Left renal cortex interstitium (tissue), 4 donors: ENCODE data around the gene WHRN. TPM values are rescaled to one million over a fixed set of nuclear protein-coding genes. Genes with fewer than 3 reads are reported as not detected.

ENCODE experiments used
- DNase-seq, 4 donors: peaks; one replicate each; pipeline ENCODE4 v3.0.0-alpha.2; 2013; ENCODE audit warnings: low read depth in 4 of 4, low spot score in 2 of 4, missing footprints in 1 of 4
- polyA plus RNA-seq, 4 donors: library from polyadenylated mRNA; unstranded; fragments of 120-200 nt; gene quantifications; one replicate each; pipeline ENCODE4 v1.2.1, GENCODE V29; 2013; ENCODE audit not compliant: insufficient read length in 4 of 4

WHRN gene
- polyA plus RNA-seq, 4 donors: 5.9 to 18.1 (median 10.3) TPM

DNA sequence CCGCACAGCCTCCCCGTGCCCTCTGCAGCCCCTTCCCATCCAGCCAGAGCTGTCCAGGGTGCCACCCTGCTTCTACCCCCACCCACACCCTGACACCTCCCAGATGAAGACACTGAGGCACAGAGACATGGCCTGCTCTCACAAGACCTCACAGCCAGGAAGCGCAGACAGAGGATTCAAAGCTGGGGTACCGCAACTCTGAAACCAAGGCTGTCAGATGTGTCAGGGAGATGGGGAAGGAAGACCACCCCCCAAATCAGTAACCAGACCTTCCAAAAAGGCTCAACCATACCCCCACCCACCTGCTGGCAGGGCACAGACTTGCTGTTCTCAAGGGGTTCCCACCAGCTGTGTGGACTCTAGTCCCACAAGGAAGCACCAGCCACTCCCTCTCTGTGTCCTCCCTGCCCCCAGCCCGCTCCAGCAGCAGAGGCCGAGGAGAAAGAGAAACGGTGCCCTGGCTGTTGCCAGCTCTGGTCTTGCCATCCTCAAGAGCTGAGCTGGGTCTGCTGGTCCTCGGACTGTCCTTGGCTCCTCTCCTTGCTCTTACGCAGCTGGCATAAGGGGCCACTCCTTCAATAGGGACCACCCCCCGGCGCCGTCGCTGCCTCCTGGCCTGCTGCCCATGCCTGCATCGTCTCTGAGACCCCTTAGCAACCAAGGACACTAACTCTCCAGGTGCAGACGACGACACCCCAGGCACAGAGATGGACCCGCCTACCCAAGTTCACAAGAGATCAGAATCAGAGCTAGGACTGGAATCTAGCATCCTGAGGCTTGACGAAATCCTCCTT lies 118.2 kb downstream of the WHRN start:
- DNase-seq: no peak

DNA sequence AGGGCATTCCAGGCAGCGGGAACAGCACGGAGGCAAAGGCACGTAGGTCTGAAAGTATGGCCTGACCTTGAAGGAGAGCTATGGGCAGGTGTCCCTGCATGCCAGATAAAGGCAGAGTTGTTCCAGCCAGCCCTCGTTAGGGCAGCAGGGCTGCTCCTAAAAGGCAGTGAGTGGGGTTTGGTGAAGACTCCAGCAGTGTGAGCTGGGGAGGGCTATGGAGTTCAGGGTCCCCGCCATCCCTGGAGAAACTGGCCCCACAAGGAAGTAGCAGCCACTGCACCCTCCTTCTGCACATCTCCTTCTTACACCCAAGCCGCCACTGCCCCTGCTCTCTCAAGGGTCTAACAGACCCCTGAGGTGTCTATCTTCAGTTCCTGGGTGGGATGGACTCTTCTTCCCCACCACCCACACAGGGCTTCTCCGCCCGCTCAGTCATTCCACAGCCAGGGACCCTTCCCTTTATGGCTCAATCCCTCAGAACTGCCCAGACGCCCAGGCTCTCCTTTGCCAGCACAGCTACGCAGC lies 118.8 kb downstream of the WHRN start:
- DNase-seq: no peak

DNA sequence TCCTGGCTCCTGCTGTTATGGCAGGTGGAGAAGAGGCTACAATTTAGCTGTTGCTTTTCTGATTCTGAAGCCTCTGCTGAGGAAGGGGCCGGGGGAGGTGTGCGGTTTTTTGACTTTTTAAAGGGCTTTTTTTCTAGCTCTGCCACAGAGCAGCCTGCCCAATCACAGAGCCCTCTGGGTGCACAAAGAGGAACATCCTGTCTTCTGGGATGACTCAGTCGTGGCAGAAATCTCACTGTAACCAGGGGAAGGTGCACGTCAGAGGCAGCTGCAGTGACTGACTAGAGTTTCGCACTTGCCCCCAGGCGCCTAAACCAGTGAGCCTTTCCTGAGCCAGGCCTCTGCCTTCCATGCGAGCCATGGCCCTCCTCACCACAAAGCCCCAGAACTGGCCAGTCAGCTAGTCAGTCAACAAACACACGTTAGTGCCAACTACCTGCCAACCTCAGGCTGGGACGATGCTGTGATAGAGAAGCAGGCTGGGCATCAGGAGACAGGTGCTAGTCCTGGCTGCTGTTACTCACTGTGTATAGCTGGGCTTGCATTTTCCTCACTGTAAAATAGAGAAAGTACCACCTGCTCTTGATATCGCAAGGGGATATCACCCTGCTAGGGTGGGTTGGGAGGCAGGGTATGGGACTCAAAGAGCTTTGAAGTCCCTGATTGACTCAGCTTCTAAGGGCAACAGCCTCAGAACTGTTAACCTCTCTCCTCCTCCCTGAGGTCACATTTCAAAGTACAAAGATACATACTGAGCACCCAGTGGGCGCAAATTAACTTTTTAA lies 119.7 kb downstream of the WHRN start:
- no peak for DNase-seq

DNA sequence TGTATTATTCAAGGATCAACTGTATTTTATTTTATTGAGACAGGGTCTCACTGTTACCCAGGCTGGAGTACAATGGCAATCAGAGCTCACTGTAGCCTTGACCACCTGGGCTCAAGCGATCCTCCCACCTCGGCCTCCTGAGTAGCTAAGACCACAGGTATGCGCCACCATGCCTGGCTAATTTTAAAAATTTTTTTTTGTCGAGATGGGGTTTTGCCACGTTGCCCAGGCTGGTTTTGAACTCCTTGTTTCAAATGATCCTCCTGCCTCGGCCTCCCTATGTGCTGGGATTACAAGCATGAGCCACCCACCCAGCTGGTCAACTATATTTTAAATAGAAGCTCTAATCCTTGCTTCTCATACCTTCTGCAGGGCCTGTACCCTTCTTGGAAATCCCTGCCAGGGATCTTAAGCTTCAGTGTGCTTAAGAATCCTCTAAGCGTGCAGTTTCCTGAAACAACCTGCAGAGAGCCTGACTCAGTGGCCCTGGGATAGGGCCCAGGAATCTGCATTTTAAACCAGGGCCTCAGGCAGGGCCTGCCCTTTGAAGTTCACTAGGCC lies 120.4 kb downstream of the WHRN start:
- no peak for DNase-seq

DNA sequence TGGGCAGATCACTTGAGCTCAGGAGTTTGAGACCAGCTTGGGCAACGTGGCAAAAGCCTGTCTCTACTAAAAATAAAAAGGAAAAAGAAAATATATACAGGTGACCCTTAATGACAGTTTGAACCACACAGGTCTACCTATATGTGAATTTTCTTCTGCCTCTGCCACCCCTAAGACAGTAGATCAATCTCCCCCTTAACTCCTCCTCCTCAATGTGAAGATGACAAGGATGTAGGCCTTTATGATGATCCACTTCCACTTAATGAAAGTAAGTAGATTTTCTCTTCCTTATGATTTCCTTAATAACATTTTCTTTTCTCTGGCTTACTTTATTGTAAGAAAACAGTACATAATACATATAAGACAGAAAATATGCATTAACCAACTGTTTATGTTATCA lies 120.9 kb downstream of the WHRN start:
- DNase-seq: no peak

DNA sequence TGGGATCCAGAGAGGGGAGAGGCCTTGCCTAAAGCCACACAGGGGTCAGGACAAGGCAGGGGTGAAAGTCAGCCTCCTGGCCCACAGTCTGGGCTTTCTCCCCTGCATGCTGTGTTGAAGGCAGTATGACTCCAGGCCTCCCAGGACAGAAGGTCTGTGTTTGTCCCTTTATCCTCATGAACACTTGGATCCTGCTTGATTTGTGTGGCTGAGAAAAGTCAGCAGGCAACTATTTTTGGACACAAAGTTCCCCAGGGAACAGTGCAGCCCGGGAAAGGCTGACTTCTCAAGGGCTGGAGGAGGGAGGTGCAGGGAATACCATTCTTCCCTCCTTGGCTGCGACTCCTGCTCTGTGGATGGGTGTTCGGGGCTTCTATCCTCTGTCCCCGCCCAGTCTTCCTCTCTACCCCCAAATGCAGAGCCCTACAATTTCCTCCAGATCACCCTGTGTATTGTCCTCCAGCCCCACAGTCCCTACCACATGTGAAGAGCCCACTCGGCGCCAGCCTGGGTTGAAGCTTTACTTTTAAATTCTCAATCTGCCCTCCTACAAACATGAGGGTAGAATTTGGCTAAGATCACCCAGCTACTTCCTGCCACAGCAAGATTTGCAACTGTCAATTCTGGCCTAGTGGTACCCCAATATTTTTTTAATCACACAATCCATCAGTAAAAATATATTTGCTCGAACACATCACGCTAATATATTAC lies 121.6 kb downstream of the WHRN start:
- DNase-seq: no peak

DNA sequence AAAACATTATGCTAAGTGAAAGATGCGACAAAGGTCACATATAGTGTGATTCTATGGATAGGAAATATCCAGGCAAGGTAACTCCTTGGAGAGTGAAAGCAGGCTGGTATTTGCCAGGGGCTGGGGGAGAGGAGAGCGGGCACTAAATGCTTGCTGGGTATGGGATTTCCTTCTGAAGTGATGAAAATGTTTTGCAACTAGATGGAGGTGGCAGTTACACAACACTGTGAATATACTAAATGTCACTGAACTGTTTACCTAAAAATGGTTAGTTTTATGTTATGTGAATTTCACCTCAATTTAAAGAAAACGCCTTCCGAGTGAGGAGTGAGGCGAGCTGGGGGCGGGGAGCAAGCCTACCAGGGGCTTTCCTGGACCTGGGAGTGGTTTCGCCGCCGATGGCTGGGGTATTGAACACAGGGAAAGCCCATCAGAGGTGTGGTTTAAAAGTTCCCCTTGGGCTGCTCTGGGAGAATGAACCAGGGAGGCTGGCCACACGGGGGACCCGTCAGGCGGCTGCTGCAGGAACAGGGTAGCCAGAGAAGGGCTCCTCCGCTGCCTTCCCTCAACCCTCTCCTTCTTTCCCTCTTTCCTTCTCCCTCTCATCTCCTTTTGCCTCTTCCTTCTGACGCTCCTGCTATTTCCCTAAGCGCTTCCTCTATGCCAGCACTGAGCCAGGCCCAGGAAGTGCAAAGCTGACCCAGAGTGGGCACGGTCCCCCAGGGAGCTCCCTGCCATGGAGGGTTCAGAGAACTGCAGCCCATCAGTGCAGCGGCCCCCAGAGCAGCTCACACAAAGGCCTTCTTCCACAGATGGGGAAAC lies 122.4 kb downstream of the WHRN start:
- no peak for DNase-seq

DNA sequence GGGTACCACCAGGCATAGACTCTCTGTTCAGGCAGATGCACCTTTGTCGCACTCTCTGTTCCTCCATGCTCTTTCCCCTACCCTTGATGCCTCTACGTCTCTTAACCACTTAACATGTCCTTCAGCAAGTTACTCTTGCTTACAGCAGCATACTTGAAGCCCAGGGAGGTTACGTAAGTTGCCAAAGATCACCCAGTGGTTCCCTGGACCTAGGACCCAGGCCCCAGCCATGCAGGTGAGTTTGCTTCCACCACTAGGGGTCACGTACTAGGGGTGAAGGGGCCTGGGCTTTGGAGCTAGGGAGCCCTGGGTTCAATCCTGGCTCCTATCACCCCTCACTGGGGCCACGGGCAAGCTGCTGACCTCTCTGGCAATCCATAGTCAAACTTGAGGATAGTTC lies 126.4 kb downstream of the WHRN start:
- no peak for DNase-seq

DNA sequence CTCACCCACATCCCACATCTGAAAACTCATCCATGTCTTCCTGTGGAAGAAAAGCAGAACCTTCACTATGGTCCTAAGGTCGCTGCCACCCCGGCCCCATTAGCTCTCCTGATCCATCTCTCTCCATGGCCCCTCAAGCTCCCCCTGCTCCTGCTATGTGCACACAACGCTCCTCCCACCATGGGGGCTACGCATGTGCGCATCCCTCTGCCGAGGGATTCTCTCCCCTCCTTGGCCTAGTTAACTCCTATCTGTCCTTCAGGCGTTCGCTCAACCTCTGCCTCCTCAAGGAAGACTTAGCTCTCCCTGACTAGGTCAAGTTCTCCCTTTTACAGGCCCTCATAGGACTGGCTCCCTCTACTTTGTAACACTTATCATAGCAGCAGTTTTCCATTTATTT lies 127.3 kb downstream of the WHRN start:
- no peak for DNase-seq

DNA sequence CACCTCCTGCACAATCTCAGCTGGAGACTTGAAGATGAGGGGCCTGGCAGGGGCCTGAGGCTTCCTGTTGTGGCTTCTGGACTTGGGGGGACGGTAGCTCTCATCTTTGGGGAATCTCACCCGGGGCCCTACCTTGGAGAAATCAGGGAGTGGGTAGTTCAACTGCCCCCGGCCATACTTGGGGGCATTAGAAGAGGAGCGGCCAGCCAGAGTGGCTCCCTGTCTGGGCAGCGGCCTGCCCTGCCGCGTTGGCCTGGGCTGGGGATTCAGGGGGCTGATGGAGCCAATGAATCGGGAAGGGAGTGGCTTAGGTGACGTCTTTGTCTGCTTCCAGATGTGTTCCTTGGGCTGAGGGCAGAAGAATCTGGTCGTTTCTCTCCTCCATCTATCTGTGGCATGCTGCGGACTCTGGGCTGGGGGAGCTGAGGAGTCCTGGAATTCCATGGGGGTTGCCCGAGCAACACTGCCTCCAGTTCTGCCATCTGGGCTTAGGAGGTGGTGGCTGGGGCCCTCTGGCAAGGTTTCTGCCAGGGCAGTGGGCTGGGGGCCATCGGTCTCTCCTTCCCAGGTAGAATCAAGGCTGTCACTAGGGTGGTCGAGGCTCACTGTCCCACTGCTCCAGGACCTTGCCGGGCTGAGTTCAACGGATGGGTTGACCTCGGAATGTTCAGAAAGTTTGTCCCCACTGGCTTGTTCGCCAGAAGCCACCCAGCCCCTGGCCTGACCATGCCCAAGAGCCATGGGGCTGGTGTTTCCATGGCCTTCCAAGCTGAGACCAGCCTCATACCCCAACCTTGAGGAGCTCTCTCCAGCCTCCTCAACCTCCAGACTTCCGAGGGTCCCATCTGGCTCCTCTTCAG lies 128.5 kb downstream of the WHRN start:
- DNase-seq: no peak

DNA sequence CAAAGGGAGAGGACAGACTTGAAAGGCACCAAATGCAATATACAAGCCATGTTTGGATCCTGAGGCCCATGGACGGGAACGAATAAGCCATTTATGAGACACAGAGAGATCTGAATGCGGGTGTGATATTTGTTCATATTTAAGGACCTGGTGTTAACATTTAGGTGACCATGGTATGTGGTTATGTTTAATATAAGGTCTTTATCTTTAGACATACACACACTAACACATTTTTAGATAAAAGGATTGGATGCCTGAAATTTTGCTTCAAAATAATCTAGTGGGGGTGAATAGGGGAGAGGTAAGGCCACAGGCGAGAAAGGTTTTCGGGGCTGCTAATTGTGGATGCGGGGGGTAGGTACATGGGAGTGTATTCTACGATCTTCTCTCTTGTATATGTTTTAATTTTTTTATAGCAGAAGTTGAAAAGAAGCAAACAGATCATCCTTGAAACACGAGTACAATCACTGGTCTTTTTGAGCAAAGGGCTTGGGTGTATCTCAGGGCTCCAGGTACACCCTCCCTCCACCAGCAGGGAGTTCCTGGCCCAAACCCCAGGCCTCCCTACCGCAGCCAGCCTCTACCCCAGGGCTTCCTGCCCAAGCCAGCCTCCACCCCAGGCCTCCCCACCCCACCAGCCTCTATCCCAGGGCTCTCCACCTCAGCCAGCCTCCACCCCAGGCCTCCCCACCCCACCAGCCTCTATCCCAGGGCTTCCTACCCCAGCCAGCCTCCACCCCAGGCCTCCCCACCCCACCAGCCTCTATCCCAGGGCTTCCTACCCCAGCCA lies 129.7 kb downstream of the WHRN start:
- DNase-seq: no peak

DNA sequence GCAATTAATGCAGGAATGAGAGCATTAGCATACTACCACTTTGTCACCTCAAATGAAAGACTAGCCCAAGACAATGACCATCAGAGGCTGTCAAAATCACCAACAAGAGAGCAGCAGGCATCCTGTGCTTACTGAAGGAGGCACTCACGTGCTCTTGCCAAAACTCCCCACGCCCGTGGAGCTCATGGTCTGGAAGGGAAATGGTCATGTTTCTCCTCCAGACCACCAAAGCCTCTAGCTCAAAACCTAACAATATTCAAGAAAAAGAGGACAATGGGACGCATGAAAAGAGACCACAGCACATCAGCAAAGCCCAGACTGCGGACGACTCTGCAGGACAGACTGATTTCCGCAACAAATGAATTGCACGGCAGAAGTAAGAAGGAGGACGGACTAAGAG lies 130.3 kb downstream of the WHRN start:
- no peak for DNase-seq

DNA sequence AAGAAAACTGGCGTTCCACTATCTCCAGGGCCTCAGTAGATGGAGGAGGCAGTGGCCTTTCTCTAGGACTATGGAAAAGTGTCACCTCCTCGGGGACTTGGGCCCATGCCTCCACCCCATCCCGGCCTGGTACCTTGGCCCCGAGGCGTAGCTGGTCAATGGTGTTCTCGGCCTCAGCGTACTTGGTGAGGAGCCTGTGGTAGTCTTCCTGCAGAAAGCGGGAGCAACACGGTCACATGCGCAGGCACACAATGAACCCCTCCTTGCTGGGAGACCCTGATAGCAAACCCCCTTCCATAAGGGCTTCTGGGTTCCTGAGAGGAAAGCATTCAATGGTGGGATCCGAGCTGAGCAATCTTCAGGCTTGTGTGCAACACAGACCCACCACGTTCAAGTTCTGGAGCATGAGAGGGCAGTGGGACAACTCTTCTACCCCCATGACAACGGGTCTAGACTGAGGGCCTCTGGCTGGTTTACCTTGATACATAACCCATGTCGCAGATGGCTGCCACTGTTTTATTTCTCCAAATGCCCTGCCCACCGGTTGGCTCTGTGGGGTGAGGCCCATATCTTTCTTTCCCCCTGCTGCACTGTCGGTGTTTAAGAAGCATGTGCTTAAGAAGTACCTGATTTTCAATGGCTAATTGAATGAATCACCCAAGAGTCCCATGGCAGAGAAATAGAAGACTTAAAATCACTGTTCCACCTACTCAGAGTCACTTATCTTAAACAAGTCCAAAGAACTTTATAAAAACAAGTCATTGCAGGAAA lies 131.1 kb downstream of the WHRN start:
- no peak for DNase-seq

DNA sequence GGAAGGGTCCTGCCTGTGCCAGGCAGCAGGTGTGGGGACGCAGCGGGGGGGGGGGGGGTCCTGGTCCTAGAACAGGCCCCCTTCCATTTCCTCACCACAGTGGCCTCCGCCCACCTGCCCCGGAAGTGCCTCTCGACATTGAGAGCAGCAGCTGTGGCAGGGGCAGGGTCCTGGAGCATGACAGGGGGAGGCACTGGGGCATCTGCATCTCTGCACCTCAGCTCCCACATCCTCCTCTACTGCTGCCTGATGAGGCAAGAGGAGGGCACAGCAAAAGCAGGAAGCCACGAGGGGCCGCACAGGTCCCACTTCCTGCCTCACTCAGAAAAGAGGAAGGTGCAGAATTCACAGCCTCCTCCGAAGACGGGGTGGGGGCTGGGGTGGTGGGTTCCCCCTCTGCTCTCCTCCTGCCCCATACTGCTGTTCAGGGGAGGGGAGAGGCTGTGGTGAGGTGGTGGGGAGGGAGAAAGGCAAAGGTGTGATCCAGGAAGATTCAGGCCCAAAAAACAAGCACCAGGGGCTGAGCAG lies 132.3 kb downstream of the WHRN start:
- DNase-seq: no peak

DNA sequence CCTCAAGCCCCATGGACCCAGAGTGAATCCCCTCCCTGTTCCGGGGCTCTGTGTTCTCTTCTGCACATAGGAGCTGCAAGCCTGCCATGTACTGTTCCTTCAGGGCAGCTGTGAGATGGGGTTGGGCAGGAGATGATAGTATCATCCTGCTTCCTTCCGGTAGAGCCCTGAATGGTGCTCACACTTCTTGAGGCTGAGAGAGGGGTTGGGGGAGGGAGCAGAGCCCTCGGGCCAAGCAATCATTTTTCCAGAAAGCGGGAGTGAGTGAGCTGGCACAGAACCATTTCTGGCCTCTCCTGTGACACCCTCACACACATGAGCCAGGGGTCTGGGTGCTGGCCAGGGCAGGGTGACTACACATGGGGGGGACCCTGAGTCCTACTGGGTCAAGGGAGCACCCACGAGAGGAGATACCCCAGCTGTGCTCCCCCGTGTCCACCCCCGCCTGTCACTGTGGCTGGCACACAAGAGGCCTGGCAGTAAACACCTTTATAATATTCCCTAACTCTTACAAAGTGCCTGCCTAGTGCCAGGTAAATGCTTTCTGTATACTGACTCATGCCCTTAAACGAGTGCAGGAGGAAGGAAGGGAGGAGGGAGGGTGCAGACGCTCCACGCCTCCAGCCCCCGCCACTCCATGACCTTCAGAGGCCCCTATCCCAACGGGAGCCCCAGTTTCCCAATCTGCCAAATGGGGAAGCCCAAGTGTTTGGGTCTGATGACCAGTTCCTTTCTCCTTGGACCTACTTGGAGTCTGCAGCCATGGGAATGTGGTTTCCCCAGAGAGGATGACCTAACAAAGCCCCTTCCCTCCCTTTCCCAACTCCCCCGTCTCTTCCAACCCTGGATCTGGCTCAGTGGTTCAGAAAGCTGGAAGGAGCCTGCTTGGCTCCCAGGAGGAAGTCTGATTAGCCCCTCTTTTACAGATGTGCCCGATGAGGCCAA lies 133.0 kb downstream of the WHRN start:
- no peak for DNase-seq

DNA sequence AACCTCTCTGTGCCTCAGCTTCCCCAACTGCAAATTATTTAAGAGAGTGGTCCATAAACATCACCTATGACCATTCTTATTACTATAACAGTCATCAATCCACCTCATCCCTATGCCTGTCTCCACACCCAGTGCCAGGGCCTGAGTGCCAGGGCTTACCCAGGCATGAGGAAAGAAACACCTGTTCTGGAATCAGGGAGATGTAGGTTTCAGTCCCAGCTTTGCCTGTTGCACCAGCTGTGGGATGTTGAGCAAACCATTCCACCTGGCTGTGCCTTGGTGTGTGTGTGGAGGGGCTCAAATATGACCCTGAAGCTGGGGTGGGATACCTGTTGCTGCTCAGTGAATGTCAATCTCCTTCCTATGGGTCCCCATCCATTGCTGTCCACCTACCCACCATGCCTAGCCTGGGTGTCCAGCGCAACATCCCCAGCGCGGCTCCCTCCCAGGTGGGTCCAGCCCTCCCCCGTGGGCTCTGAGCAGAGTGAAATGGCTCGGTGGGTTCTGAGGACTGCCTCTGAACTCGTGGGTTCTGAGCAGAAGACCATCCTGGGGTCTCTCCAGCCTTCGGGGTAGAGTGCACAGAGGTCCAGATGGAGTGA lies 133.8 kb downstream of the WHRN start:
- no peak for DNase-seq
